GM12878 (cell line): ENCODE data around the gene SORCS2. TPM values are rescaled to one million over a fixed set of nuclear protein-coding genes. Genes with fewer than 3 reads are reported as not detected.

Experiments
- ATAC-seq: fragments of 200-7000 bp; cut with Tn5 transposase; 3 replicates; pipeline ENCODE4 v1.9.1; 2020; ENCODE audit warnings: mild to moderate bottlenecking, moderate library complexity
- BruUV-seq: library from RNA; stranded (reverse); fragments of 400-500 nt; replicated peaks from 2 replicates; lab custom pipeline; 2021; lab: Mats Ljungman, UMichigan
- CTCF ChIA-PET: fragments of 300-600 bp; sonication (Branson Sonifier 250); formaldehyde crosslinking; extraction: SDS; loops from one replicate; lab custom pipeline; 2021; ENCODE audit warnings: inconsistent platforms; lab: Yijun Ruan, JAX
- POLR2A ChIA-PET: fragments of 350-600 bp; formaldehyde crosslinking; extraction: SDS; loops from one replicate; lab custom pipeline; 2021; ENCODE audit warnings: inconsistent platforms; lab: Charles Lee
- RAD21 ChIA-PET: fragments of 300-600 bp; sonication (Branson Sonifier 250); formaldehyde crosslinking; loops from one replicate; lab custom pipeline; 2023; ENCODE audit warnings: antibody characterized with exemption; ENCODE audit not compliant: unreplicated experiment; lab: Charles Lee
- SMC1A ChIA-PET: fragments of 300-600 bp; sonication (Branson Sonifier 250); formaldehyde crosslinking; loops from one replicate; lab custom pipeline; 2023; ENCODE audit not compliant: unreplicated experiment, uncharacterized antibody; lab: Charles Lee
- DNase-seq: peaks from one replicate; pipeline ENCODE4 v3.0.0-alpha.2; 2011; ENCODE audit warnings: low read depth, low spot score
- FAIRE-seq: peaks from 3 replicates; lab custom pipeline; 2011; peaks lifted over from hg19 to GRCh38; lab: Jason Lieb, UNC
- H2AFZ ChIP-seq: 2 replicates; pipeline ENCODE4 v1.6.0; 2011; ENCODE audit warnings: low read depth, low read length, control low read depth; ENCODE audit not compliant: control insufficient read depth
- H3K27ac ChIP-seq: 2 replicates; pipeline ENCODE4 v1.5.1; 2011; ENCODE audit warnings: control low read depth; ENCODE audit not compliant: control insufficient read depth, insufficient read depth
- H3K27me3 ChIP-seq, 2 experiments: replicated peaks in 1 of 2; 2 replicates each; pipeline versions ENCODE4 v1.6.0 to v1.6.1; 2011; ENCODE audit warnings: low read length in 1 of 2; ENCODE audit not compliant: control insufficient read depth in 2 of 2, insufficient read depth in 2 of 2
- H3K36me3 ChIP-seq, 2 experiments: 2 replicates each; pipeline ENCODE4 v1.5.1; 2011; ENCODE audit warnings: low read length in 1 of 2; ENCODE audit not compliant: control insufficient read depth in 2 of 2, insufficient read depth in 2 of 2
- H3K4me1 ChIP-seq: 2 replicates; pipeline ENCODE4 v1.6.1; 2011; ENCODE audit warnings: mild to moderate bottlenecking, low read length, moderate library complexity, mixed read lengths; ENCODE audit not compliant: control insufficient read depth, insufficient read depth
- H3K4me2 ChIP-seq: 2 replicates; pipeline ENCODE4 v1.6.0; 2011; ENCODE audit warnings: control low read depth; ENCODE audit not compliant: control insufficient read depth, insufficient read depth
- H3K4me3 ChIP-seq: fragments of 200-600 bp; sonication (generic); 2 replicates; pipeline ENCODE4 v1.5.1; 2016
- H3K79me2 ChIP-seq: 2 replicates; pipeline ENCODE4 v1.6.0; 2011; ENCODE audit warnings: low read length; ENCODE audit not compliant: control insufficient read depth, insufficient read depth
- H3K9ac ChIP-seq: 2 replicates; pipeline ENCODE4 v1.8.0; 2011; ENCODE audit warnings: low read length, control low read depth, mixed read lengths; ENCODE audit not compliant: control insufficient read depth, insufficient read depth
- H3K9me3 ChIP-seq: replicated peaks from 3 replicates; pipeline ENCODE4 v1.5.1; 2011; ENCODE audit warnings: mild to moderate bottlenecking, low read length; ENCODE audit not compliant: control insufficient read depth, insufficient read depth
- H4K20me1 ChIP-seq: 2 replicates; pipeline ENCODE4 v1.6.0; 2011; ENCODE audit not compliant: control insufficient read depth, insufficient read depth
- BACH1 ChIP-seq: fragments of 450-650 bp; IDR thresholded peaks from 2 replicates; pipeline ENCODE4 v1.6.1; 2017; ENCODE audit warnings: mild to moderate bottlenecking, borderline replicate concordance
- BRCA1 ChIP-seq: IDR thresholded peaks from 2 replicates; pipeline ENCODE4 v1.6.1; 2011; ENCODE audit warnings: low read depth, low read length, improper control_type of control experiment
- EED ChIP-seq: sonication (generic); IDR thresholded peaks from 2 replicates; pipeline ENCODE4 v1.6.1; 2016; ENCODE audit warnings: antibody characterized with exemption, low read depth
- FOS ChIP-seq: IDR thresholded peaks from 3 replicates; pipeline ENCODE4 v1.6.1; 2011; ENCODE audit warnings: borderline replicate concordance; ENCODE audit not compliant: insufficient read length; ENCODE audit errors: extremely low read depth
- GATAD2B ChIP-seq: fragments of 450-650 bp; conservative IDR thresholded peaks from 2 replicates; pipeline ENCODE4 v1.6.1; 2017; ENCODE audit warnings: low read depth, mild to moderate bottlenecking, moderate library complexity
- SMC3 ChIP-seq: IDR thresholded peaks from 2 replicates; pipeline ENCODE4 v1.6.1; 2011; ENCODE audit warnings: low read length, improper control_type of control experiment, borderline replicate concordance
- TCF12 ChIP-seq: IDR thresholded peaks from 2 replicates; pipeline ENCODE4 v1.6.1; 2011; ENCODE audit warnings: low read depth, mild to moderate bottlenecking, low read length
- WRNIP1 ChIP-seq: IDR thresholded peaks from 2 replicates; pipeline ENCODE4 v1.6.1; 2011; ENCODE audit warnings: low read depth, low read length, improper control_type of control experiment, borderline replicate concordance
- WGBS: methylation state at CpG from one replicate; pipeline ENCODE4 v1.1.6; 2016; ENCODE audit warnings: low lambda C conversion rate; ENCODE audit not compliant: insufficient replicate concordance, insufficient coverage; ENCODE audit errors: missing lambda C conversion rate; 5-methylcytosine and 5-hydroxymethylcytosine counted together
- in situ Hi-C: fragments of 300-500 bp; cut with MboI; formaldehyde crosslinking; loops from 9 replicates; pipeline ENCODE4 v1.14.3; 2018; ENCODE audit warnings: mixed read lengths
- intact Hi-C: fragments of 100-400 bp; cut with micrococcal nuclease; formaldehyde crosslinking; loops from one replicate; pipeline ENCODE4 v1.14.2; 2022; ENCODE audit not compliant: unreplicated experiment
- polyA plus RNA-seq, 11 experiments: library from polyadenylated mRNA; depleted of rRNA in 4 of 11; unstranded in 6 of 11; stranded (reverse) in 5 of 11; fragments of >200 nt; fragmentation: Nextera tagmentation in 4 of 11; fragmentation: Illumina TruSeq in 1 of 11; extraction: Ambion mirVana in 4 of 11; extraction: Trizol in 1 of 11; gene quantifications; 1 replicate in 1 of 11; 2 replicates in 10 of 11; pipeline versions ENCODE4 v1.2.1 to v1.2.3, GENCODE V29; 2011 to 2016; ENCODE audit warnings: inconsistent platforms in 2 of 11, missing spikeins in 2 of 11, low read depth in 1 of 11
- total RNA-seq, 4 experiments: library from RNA; depleted of rRNA in 3 of 4; stranded (reverse); fragments of >200 nt in 3 of 4; fragmentation: Illumina TruSeq in 1 of 4; extraction: Trizol in 1 of 4; gene quantifications; 2 replicates each; pipeline versions ENCODE4 v1.2.1 to v1.2.3, GENCODE V29; 2013 to 2021
- TF ChIP-seq, protein P1 (sequence below): fragments of 450-650 bp; IDR thresholded peaks from 2 replicates; pipeline ENCODE4 v1.6.1; 2014; ENCODE audit warnings: mild to moderate bottlenecking
- TF ChIP-seq, protein P2 (sequence below): fragments of 450-650 bp; IDR thresholded peaks from 2 replicates; pipeline ENCODE4 v1.6.1; 2016; ENCODE audit warnings: mild to moderate bottlenecking, moderate library complexity, borderline replicate concordance
- TF ChIP-seq, protein P3 (sequence below): fragments of 150-350 bp; IDR thresholded peaks from 2 replicates; pipeline ENCODE4 v1.6.1; 2014; ENCODE audit warnings: mild to moderate bottlenecking, low read depth, low read length

SORCS2 gene
- total and polyA plus RNA-seq, 10 of the 15 experiments (the other 5 are each of a cell fraction or from before 2014, with no cell fraction given): 0.01 to 0.15 (median 0.05) TPM; not detected in 5

DNA sequence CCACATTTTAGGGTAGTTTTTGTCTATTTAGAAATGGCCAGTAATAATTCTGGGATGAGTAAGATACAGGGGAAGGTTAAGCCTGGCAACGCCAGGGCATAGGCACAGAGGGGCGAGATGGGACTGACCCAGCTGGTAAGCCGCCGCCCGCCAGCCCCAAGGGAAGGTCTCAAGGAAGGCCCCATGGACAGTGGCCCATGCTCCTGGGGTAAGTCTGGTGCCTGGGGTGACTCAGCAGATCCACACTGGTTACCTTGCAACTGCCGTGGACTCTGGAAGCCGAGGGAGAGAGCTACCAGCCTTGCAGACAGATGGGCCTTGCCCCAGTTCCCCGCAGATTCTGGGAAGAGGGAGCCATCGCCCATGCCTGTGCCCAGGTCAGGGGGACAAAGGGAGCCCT, 567.9 kb downstream of the SORCS2 start:
- ATAC-seq (no peak), FAIRE-seq (no peak), DNase-seq (no peak)
- Histone ChIP-seq H3K27ac (no peak overlapping the region), H3K4me2 (no peak overlapping the region), H3K4me1 (peaks cover 4% of the 10 kb centered on the region; the same call in 1 of the 2 replicates), H3K79me2 (no peaks in the 10 kb centered on the region), H3K4me3 (no peak overlapping the region), H3K36me3 (no peaks in the 10 kb centered on the region), H3K9ac (no peak overlapping the region), H2AFZ (no peak overlapping the region), H3K27me3 (peaks cover 0 to 2% of the 10 kb centered on the region in 2 experiments; a peak in 2 of 4 replicates), H4K20me1 (no peaks in the 10 kb centered on the region), H3K9me3 (no peaks in the 10 kb centered on the region)
- no TSS peak for BruUV-seq
- ChIA-PET SMC1A (no interaction called here), POLR2A (no interaction called here), CTCF (interaction anchor here (0.6 to 3.2 kb wide), 2 partner anchors 42 to 44 kb away, joined by 3 to 12 read pairs; no protein-coding TSS in a partner anchor), RAD21 (interaction anchor here (0.5 kb wide), 1 partner anchor 211 kb away, joined by 3 read pairs; no protein-coding TSS in a partner anchor)
- TF ChIP-seq SMC3 (no peak), WRNIP1 (no peak), BACH1 (no peak), EED (no peak), GATAD2B (no peak), BRCA1 (no peak), FOS (no peak), TCF12 (no peak)
- TF ChIP-seq, protein P1, sequence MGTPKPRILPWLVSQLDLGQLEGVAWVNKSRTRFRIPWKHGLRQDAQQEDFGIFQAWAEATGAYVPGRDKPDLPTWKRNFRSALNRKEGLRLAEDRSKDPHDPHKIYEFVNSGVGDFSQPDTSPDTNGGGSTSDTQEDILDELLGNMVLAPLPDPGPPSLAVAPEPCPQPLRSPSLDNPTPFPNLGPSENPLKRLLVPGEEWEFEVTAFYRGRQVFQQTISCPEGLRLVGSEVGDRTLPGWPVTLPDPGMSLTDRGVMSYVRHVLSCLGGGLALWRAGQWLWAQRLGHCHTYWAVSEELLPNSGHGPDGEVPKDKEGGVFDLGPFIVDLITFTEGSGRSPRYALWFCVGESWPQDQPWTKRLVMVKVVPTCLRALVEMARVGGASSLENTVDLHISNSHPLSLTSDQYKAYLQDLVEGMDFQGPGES: no peak
- TF ChIP-seq, protein P2, sequence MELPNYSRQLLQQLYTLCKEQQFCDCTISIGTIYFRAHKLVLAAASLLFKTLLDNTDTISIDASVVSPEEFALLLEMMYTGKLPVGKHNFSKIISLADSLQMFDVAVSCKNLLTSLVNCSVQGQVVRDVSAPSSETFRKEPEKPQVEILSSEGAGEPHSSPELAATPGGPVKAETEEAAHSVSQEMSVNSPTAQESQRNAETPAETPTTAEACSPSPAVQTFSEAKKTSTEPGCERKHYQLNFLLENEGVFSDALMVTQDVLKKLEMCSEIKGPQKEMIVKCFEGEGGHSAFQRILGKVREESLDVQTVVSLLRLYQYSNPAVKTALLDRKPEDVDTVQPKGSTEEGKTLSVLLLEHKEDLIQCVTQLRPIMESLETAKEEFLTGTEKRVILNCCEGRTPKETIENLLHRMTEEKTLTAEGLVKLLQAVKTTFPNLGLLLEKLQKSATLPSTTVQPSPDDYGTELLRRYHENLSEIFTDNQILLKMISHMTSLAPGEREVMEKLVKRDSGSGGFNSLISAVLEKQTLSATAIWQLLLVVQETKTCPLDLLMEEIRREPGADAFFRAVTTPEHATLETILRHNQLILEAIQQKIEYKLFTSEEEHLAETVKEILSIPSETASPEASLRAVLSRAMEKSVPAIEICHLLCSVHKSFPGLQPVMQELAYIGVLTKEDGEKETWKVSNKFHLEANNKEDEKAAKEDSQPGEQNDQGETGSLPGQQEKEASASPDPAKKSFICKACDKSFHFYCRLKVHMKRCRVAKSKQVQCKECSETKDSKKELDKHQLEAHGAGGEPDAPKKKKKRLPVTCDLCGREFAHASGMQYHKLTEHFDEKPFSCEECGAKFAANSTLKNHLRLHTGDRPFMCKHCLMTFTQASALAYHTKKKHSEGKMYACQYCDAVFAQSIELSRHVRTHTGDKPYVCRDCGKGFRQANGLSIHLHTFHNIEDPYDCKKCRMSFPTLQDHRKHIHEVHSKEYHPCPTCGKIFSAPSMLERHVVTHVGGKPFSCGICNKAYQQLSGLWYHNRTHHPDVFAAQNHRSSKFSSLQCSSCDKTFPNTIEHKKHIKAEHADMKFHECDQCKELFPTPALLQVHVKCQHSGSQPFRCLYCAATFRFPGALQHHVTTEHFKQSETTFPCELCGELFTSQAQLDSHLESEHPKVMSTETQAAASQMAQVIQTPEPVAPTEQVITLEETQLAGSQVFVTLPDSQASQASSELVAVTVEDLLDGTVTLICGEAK: no peak
- TF ChIP-seq, protein P3, sequence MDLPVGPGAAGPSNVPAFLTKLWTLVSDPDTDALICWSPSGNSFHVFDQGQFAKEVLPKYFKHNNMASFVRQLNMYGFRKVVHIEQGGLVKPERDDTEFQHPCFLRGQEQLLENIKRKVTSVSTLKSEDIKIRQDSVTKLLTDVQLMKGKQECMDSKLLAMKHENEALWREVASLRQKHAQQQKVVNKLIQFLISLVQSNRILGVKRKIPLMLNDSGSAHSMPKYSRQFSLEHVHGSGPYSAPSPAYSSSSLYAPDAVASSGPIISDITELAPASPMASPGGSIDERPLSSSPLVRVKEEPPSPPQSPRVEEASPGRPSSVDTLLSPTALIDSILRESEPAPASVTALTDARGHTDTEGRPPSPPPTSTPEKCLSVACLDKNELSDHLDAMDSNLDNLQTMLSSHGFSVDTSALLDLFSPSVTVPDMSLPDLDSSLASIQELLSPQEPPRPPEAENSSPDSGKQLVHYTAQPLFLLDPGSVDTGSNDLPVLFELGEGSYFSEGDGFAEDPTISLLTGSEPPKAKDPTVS: no peak
- WGBS: 84% methylated on average over 8 of the region's 9 CpGs
- intact Hi-C loops: loop anchor here (5.0 kb wide), 1 partner anchor 227 kb away; no protein-coding TSS in a partner anchor
- in situ Hi-C loops: no loop called here
